ENCODE results near the gene KIF16B.

Gene KIF16B

DNA sequence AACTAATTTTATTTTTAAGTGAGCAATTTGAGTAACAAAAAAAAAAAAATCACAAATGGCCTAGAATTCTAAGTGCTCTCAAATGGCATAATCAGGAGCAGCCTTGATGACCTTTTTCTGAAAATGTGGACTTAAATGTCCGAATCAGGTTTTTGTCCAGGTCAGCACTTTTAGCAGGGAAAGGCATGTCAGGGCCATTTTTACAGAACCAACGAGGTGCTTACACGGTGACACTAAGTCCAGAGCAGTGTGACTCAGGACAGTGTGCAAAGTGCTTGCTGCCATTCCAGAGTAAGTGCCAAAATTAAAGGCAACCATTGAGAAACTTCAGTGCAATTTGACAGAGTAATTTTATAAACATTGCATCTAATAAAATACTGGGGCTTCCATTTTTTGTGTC is 127.8 kb downstream of the KIF16B start:
- Histone ChIP-seq H3K4me3 (replicated peaks; ENCODE audit: insufficient read depth, low read length) (no peak overlapping the region), H3K27ac (replicated peaks) (no peak overlapping the region), H3K27me3 (ENCODE audit: insufficient read depth, poor library complexity, severe bottlenecking) (no peaks in the 10 kb centered on the region)
- TF ChIP-seq SPI1 (IDR thresholded peaks at IDR 0.05; ENCODE audit: borderline replicate concordance, low read depth), result no peak
- no peak for TF ChIP-seq REST (IDR thresholded peaks at IDR 0.05; ENCODE audit: insufficient replicate concordance, low read depth)
- TF ChIP-seq GABPA (IDR thresholded peaks at IDR 0.05; ENCODE audit: low read depth), result no peak
- no peak for TF ChIP-seq CTCF (IDR thresholded peaks at IDR 0.05; ENCODE audit: insufficient read depth, low read length)
- TF ChIP-seq POLR2AphosphoS5 (IDR thresholded peaks at IDR 0.05; ENCODE audit: low read depth), result no peak
- DNase-seq (ENCODE audit: low read depth in 1 of 2, low spot score in 1 of 2), result no peak

- TF ChIP-seq REST (IDR thresholded peaks at IDR 0.05; ENCODE audit: insufficient replicate concordance, low read depth) (no peak), CTCF (IDR thresholded peaks at IDR 0.05; ENCODE audit: insufficient read depth, low read length) (no peak)
- no peak for DNase-seq (ENCODE audit: low read depth in 1 of 2, low spot score in 1 of 2)
- H3K27me3 ChIP-seq (ENCODE audit: insufficient read depth, poor library complexity, severe bottlenecking), result no peaks in the 10 kb centered on the region
- no peak overlapping the region for H3K27ac ChIP-seq (replicated peaks)
- H3K4me3 ChIP-seq (replicated peaks; ENCODE audit: insufficient read depth, low read length), result no peak overlapping the region
Measured at GRCh38 chr20:16444057-16444777, 129.0 kb downstream of the KIF16B start.

- Histone ChIP-seq H3K4me3 (replicated peaks; ENCODE audit: insufficient read depth, low read length) (no peak overlapping the region), H3K27me3 (ENCODE audit: insufficient read depth, poor library complexity, severe bottlenecking) (no peaks in the 10 kb centered on the region), H3K27ac (replicated peaks) (no peak overlapping the region)
- TF ChIP-seq GABPA (IDR thresholded peaks at IDR 0.05; ENCODE audit: low read depth) (no peak), CTCF (IDR thresholded peaks at IDR 0.05; ENCODE audit: insufficient read depth, low read length) (no peak), SPI1 (IDR thresholded peaks at IDR 0.05; ENCODE audit: borderline replicate concordance, low read depth) (no peak), REST (IDR thresholded peaks at IDR 0.05; ENCODE audit: insufficient replicate concordance, low read depth) (no peak), POLR2AphosphoS5 (IDR thresholded peaks at IDR 0.05; ENCODE audit: low read depth) (no peak)
- DNase-seq (ENCODE audit: low read depth in 1 of 2, low spot score in 1 of 2), result no peak
Measured at GRCh38 chr20:16441546-16442164, 131.6 kb downstream of the KIF16B start.
